Measurements from ENCODE around the gene PELI1. TPM values are rescaled to one million over a fixed set of nuclear protein-coding genes. Genes with fewer than 3 reads are reported as not detected.
"Not testable (repeated sequence)": the region's sequence is repeated elsewhere in the genome, so short reads cannot be mapped to it uniquely, and the experiment has no call there.

Gene PELI1
- total RNA-seq, 1 donor from 2014 or later, result 28.4 TPM

DNA sequence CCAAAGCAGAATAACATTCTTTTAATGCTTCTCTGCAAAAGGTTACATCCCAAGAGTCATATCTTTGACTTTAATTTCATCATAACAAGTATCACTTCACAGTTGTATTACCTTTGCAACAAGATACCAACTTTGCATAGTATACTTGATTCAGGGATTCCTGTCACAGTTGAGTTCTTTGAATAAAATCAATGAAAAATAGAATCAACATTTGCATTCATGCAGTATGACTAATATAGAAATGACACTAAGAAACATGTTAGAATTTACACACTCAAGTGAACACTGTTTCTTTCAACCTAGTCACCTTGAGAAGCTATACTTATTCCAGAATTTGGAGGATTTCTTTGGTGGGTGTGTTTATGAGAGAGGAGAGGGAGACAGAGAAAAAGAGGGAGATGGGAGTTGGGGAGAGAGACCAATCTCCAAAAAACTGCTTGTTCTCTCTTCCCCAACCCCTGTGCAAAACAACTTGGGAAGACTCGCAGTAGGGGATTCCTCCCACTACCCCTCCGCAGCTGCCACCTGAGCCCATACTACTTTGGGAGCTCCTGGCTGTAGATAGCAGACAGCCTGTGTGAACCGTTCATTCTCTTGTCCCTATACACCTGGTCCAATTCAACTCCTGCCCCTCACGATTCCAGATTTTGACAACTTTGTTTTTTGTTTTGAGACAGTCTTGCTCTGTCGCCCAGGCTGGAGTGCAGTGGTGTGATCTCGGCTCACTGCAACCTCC, 57.7 kb downstream of the PELI1 start:
- DNase-seq (ENCODE audit: low spot score), result no peak

DNA sequence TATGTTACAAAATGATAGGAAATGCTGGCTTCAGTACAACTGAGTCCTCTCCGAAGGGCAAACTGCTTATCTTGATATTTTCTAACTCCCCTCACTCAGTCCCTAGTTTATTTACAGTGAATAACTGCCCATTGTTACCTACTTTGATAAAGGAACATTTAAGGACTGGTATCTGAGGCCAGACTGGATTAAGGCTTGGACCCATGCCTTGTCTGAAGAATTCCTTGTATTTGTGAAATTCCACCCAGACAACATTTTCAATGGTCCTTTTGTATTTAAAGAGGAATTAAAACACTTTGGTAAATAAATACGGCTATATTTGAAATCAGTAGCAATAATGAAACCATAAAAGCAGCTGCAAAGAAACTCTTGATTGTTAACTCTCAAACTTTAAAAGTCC, 58.3 kb downstream of the PELI1 start:
- DNase-seq (ENCODE audit: low spot score), result no peak

DNA sequence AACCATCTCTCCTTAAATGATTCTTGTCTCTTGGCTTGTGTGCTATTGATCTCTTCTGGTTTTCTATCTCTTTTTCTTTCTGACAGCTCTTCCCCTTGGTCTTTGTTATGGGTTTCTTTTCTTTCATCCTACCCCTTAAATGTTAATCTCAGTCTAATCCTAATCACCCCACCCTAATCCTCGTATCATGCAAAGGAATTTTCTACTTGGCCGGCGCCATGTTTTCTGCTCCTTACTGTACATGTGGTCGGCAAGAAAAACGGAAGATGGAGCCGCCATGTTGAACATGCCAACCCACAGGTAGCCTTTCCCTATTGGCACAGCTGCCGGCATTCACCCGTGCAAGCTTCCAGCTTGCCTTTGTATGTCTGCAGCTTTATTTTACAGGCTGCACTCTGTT, 63.2 kb downstream of the PELI1 start:
- peak; percentile 59 for DNase-seq (ENCODE audit: low spot score)

DNA sequence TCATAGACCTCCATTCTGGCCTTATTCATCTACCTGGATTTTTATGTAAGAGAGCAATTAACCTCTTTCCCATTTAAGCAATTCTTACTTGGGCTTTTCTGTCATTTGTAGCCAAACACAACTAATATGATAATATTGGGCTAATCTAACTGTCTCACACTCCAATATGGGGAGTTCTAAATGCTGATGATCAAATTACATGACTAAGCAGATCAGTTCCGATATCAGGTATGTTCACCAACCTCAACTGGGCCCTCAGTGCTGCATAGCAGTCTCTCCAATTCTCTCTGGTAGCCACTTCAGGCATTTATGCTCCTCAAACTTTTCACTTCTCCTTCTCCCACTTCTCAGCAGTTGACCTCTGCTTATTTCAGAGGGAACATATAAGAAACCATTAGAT, 64.0 kb downstream of the PELI1 start:
- no peak for DNase-seq (ENCODE audit: low spot score)

DNA sequence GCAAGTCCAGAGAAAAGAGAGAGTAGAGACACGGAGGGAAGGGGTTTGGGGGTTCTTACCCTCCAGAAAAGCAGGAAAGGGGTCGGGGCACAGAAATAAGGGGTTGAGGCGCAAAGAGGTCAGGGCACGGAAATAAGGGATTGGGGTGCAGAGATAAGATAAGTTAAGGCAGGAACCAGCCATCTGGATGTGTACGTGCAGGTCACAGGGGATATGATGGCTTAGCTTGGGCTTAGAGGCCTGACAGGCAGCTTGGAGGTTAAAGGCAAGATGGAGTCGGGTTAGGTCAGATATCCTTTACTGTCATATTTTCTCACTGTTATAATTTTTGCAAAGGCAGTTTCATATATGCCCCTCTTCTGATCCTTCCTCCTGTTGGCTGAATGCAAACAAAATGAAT, 64.5 kb downstream of the PELI1 start:
- DNase-seq (ENCODE audit: low spot score), result not testable (repeated sequence)

DNA sequence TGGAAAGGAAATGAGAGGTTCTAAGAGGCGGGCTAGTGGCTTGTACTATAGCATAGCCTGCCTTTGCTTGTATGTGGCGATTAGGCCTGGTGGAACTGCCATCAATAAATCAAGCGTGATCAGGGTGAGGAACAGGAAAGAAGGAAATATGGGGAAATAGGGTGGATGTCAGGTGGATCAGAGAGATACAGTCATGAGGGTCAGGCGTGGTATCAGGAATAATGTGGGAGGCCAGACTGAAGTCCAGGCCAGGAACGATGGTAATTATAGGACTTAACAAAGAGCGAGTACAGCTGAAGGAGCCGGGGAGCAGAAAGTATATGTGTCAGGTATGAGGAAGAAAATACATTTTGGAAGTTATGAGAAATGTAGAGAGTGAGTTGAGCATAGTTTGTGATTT, 67.4 kb downstream of the PELI1 start:
- not testable (repeated sequence) for DNase-seq (ENCODE audit: low spot score)

DNA sequence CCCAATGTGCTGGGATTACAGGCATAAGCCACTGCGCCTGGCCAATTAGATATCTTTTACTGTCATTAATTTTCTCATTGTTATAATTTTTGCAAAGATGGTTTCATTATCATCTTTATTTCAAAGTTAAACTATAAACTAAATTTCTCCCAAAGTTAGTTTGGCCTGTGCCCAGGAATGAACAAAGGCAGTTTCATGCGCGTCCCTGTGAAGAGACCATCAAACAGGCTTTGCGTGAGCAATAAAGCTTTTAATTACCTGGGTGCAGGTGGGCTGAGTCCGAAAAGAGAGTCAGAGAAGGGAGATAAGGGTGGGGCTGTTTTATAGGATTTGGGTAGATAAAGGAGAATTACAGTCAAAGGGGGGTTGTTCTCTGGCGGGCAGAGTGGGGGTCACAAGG, 69.6 kb downstream of the PELI1 start:
- not testable (repeated sequence) for DNase-seq (ENCODE audit: low spot score)

DNA sequence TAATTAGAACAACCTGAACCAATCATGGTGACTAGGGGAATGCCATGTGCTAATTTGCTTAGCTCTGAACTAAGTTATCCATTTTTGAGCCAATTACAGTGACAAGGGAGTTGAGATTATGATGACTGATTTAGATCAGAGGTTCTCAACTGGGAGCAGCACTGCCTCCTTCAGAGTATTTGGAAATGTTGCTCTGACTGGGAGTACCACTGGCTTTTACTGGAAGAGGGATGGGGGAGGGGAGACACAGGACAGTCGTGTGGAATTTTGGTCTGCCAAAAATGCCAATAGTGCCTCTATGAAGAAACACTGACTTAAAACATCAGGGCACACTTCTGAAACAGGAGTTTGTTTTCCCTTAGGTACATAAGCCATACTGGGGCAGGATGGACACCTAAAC, 76.9 kb downstream of the PELI1 start:
- no peak for DNase-seq (ENCODE audit: low spot score)

DNA sequence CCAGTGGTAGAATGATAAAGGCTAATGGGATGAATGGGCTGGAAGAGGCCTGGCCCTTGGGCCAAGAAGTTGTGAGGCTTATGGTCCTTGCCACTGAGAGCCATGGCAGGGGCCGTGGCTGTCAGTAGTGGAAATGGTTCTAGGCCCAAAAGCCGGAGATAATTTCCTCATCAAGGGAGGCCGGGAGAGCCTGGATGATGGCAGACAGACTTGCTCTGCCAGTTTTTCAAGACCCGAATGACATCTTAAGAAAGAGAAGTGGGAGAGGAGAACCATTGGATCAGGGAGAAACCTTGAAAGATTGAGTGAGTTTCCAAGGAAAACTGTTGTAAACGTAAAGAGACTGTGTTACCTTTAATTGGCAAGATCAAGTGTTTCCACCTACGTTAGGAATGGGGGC, 78.7 kb downstream of the PELI1 start:
- no peak for DNase-seq (ENCODE audit: low spot score)

DNA sequence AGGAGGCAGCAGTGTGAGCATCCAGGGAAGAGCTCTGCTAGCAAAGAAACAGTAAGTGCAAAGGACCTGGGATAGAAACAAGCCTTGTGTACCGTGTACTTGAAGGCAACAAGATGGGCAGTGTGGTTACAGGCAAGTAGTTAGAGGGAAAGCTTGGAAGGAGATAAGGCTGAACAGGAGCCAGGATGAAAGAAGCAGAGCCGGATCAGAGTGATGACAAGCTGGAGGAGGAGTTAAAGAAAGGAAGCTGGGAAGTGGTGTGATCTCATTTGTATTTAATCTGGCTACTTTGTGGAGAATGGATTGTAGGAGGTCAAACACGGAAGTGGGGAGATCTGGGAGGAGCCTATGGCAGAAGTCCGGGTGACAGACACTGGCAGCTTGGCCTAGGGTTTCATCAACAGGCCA, 80.3 kb downstream of the PELI1 start:
- DNase-seq (ENCODE audit: low spot score), result peak; percentile 75

DNA sequence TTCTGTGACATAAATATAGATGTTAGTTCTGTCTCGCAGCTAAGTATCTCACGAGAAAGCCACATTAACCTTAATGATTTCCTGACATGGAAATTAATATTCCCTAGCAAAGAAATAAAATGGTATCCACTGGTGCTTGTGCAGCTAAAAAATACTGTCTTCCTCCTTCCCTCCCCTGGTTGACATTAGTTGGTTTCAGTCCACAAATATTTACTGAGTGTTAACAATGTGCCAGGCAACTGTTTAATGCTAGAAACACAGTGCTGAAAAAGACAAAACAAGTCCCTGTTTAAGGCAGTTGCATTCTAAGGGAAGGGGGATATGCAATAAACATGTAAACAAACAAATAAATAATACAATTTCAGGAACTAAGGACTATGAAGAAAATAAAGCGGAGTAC, 80.8 kb downstream of the PELI1 start:
- no peak for DNase-seq (ENCODE audit: low spot score)

DNA sequence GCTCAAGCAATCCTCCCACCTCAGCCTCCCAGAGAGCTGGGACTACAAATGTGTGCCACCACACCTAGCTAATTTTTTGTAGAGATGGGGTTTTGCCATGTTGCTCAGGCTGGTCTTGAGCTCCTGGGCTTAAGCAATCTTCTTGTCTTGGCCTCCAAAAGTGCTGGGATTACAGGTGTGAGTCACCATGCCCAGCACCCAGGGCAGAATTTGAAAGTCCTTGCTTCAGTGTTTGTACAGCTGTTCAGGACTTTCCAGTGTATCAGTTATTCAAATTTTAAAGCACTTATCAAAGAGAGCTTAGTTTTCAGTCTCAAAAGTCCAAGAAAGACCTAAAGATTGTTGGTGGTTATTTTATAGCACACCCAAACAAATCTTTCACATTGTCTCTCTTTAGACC, 81.4 kb downstream of the PELI1 start:
- DNase-seq (ENCODE audit: low spot score), result no peak

DNA sequence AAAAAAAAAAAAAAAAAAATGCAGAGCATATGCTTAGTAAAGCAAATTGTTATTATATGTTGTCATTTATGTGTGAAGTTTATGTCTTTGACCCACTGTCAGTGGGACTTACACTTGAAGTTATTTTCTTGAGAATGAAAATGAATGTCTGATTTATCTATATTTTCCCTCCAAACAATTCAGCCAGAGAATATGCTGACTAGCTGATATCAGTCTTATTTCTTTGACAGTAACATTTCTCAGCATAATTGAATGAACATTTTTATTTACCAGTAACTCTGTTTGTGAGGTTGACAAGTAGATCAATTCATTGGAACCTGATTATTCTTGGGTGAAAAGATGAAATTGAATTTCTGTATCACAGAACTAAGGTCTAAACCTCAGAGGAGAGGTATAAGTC, 85.0 kb downstream of the PELI1 start:
- no peak for DNase-seq (ENCODE audit: low spot score)

DNA sequence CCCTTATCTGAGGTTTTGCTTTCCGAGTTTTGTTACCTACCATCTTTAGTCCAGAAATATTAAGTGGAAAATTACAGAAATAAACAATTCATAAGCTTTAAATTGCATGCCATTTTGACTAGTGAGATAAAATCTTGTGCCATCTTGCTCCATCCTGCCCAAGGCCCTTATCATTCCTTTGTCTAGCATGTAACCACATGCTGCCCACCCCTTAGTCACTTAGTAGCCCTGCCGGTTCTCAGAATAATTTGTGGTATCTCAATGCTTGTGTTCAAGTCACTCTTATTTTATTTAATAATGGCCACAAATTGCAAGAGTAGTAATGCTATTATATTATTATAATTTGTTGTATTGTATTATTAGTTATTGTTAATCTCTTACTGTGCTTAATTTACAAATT, 88.2 kb downstream of the PELI1 start:
- DNase-seq (ENCODE audit: low spot score), result no peak

DNA sequence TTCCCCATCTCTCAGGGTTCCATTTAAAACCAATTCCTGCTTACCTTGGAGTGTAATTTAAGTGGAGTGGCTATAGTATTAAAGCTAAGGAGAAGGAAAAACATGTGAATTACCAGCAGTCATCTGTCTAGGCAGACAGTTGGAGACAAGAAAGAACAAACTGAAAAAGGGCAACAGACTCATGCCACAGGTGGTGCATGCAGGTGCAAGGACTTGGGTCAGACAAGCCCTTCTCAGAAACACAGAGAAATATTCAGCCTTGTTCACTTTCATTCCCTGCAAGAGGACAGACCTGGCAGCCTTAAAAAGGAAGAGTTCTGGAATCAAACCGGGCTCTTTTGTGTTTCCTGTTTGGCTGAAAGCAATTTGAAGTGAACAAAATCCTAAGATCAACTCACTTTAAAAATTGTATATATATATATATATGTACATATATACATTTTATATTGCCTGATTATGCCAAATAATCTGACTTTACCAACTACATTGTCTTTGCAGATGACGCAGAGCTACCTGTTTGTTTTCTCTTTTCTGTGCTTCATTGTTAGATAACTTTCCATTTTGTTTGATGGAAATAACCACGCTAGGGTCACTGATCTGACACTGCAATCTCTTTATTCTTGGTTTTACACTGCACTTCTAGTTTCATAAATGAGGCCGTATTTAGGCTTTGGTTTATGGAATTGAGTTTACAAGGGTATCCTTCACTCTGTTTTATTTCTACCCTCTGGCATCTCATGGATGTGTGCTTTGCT, 89.9 kb downstream of the PELI1 start:
- DNase-seq (ENCODE audit: low spot score), result no peak

DNA sequence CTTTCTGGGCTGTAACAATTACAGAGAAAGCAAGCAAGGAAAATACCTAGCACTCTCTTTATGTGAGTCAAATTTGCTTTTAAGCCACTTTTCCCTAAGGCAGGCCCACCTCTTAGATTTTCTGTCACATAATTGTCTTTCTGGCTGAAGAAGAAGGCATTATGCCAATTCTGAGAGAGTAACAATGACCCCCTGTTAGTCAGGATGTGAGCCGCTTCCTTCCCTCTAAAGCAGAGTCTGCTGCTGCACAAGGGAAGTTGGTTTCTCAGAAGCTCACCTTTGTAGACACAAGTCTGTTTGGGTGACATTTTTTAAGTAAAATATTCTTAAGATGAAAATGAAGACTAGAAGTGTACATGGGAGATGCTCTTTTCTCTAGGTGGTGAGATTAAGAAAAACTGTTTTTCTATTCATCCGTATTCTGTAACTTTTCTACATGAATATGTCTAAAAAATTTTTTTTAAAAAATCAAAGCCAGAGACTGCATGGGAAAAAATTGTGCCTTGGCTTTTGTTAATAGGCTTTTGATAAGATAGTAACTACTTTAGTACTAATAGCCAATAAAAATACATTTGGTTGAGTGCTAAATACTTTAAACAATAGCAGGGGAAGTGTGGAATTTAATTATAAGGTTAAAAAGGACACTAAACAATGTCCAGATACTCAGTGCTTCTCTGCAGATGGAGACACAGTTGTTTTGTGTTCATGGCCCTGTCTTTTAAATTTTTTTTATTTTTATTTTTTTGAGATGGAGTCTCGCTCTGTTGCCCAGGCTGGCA, 91.6 kb downstream of the PELI1 start:
- DNase-seq (ENCODE audit: low spot score), result no peak

DNA sequence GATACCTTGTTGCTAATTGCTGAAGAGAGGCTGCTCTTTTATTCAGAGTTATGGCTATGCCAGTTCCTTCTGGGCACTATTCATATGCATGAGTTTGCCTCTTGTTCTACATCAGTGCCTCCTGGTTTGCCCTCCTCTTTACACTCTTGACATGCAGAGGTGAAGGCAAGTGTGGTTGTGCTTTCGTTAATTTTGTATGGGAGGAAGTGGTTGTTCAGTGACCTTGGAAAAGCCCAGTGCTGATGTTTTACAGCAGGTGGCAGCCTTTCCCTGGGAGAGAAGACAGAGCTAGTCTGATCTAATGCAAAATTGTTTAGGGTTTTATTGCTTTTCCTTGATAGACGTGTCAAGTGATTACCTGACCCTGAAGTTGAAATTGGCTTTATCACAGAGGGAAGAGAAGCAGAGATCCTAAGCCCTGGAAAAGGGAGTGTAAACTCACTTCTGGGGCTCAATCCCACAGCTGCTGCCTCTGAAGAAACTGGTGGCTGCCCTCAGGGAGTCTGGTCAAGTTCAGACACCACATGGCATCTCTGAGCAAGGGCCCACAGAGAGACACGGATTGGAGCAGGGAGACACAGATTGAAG, 94.5 kb downstream of the PELI1 start:
- peak; percentile 76 for DNase-seq (ENCODE audit: low spot score)

DNA sequence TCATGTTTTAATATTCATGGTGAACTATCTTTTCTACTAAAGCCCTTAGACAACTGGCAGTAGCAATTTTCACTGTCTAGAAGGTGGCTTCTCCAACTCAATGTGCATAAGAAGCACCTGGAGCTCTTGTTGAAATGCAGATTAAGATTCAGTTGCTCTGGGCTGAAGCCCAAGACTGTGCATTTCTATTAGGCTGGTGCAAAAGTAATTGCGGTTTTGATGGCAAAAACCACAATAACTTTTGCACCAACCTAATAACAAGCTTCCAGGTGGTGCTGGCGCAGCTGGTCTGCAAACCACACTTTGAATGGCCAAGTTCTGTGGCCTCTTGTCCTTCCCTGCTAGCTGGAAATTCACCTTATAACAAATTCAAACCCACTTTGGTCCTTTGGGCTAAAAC, 98.3 kb downstream of the PELI1 start:
- DNase-seq (ENCODE audit: low spot score), result no peak

All from umbilical cord (tissue), 2 donors.